Nasal cavity respiratory epithelium epithelial cell of viscerocranial mucosa (primary cell): ENCODE results near the gene TSEN15. TPM values are rescaled to one million over a fixed set of nuclear protein-coding genes. Genes with fewer than 3 reads are reported as not detected.

Experiments
- total RNA-seq: library from RNA; depleted of rRNA; stranded (reverse); fragments of >200 nt; gene quantifications from 2 replicates; pipeline ENCODE4 v1.2.3, GENCODE V29; 2014

TSEN15 gene
- total RNA-seq = 37.2 and 45.8 TPM in 2 replicates

DNA sequence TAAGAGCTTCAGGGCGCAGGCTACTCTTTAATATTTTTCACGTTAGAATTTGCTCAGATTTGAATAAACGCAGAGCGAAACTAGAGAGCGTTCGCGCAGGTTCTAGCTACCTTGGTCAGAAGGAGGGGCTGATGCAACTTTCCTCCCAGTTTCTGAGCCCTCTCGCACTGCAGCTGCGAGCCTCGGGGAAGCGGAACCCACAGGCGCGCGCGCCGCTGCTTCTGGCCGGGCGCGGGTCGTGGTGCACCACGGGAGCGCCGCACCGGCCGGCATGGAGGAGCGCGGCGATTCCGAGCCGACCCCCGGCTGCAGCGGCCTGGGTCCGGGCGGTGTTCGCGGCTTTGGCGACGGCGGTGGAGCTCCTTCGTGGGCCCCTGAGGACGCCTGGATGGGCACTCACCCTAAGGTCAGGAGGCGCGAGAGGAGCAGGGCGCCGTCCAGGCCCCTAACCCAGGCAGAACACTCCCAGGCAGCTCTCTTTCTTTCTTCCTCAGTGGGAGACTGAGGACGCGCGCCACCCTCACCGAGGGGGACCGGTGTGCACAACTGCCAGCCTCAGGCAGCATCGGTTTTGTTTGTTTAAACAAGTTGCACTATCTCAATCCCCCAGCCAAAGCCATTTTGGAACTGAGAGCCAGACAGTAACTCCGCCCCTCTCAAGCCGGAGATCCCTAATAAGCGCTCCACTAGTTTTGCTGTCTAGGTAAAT lies at the start of gene TSEN15:
TSS of gene TSEN15 (plus strand) at position 246 of the 709 bp plus-strand sequence. CDS start at position 272, 26 bp downstream.

Other genes with a start within 250 kb of the TSEN15 start
- gene RGL1, start 246.6 kb upstream of the TSEN15 start, total RNA-seq = 0.68 and 3.3 TPM in 2 replicates
- gene COLGALT2, start 14.0 kb upstream of the TSEN15 start, total RNA-seq = under 0.01 and 0.21 TPM in 2 replicates